K562 (cell line): ENCODE results near the gene METAP1. TPM values are rescaled to one million over a fixed set of nuclear protein-coding genes. Genes with fewer than 3 reads are reported as not detected.

Experiments
- CBX1 ChIP-seq: sonication (generic); IDR thresholded peaks from 2 replicates; pipeline ENCODE4 v1.6.1; 2016; ENCODE audit warnings: antibody characterized with exemption, low read depth, mild to moderate bottlenecking
- ESRRA ChIP-seq: fragments of 450-650 bp; IDR thresholded peaks from 2 replicates; pipeline ENCODE4 v1.6.1; 2014; ENCODE audit warnings: low read depth, mild to moderate bottlenecking, moderate library complexity, borderline replicate concordance
- ILF3 ChIP-seq: fragments of 450-650 bp; IDR thresholded peaks from 2 replicates; pipeline ENCODE4 v1.6.1; 2018; ENCODE audit warnings: antibody characterized with exemption, mild to moderate bottlenecking, moderate library complexity, borderline replicate concordance
- KLF10 ChIP-seq: fragments of 250-450 bp; sonication (Bioruptor Pico); IDR thresholded peaks from 2 replicates; pipeline ENCODE4 v1.6.1; 2021; ENCODE audit warnings: matching md5 sums
- KLF16 ChIP-seq: IDR thresholded peaks from 2 replicates; pipeline ENCODE4 v1.6.1; 2016; ENCODE audit warnings: antibody characterized with exemption
- LCOR ChIP-seq: sonication (generic); formaldehyde crosslinking; IDR thresholded peaks from 2 replicates; pipeline ENCODE4 v1.8.0; 2022; ENCODE audit warnings: mild to moderate bottlenecking, missing genetic modification reagents
- MECOM ChIP-seq: fragments of 250-450 bp; sonication (Bioruptor Pico); IDR thresholded peaks from 2 replicates; pipeline ENCODE4 v1.8.0; 2022; ENCODE audit warnings: inconsistent platforms
- MYNN ChIP-seq, 2 experiments: sonication (generic); formaldehyde crosslinking in 1 of 2; IDR thresholded peaks; 2 replicates each; pipeline versions ENCODE4 v1.5.0 to v1.6.1; 2016 to 2020; ENCODE audit warnings: antibody characterized with exemption in 1 of 2, missing genetic modification reagents in 1 of 2
- NELFE ChIP-seq: IDR thresholded peaks from 2 replicates; pipeline ENCODE4 v1.6.1; 2011; ENCODE audit warnings: mild to moderate bottlenecking; ENCODE audit not compliant: insufficient read depth, insufficient read length
- NR1H2 ChIP-seq: sonication (generic); formaldehyde crosslinking; IDR thresholded peaks from 2 replicates; pipeline ENCODE4 v1.4.0; 2020; ENCODE audit warnings: mild to moderate bottlenecking, missing genetic modification reagents
- PML ChIP-seq: IDR thresholded peaks from 2 replicates; pipeline ENCODE4 v1.6.1; 2012; ENCODE audit warnings: low read length, inconsistent platforms
- RBBP5 ChIP-seq: fragments of 200-600 bp; sonication (generic); IDR thresholded peaks from 2 replicates; pipeline ENCODE4 v1.6.1; 2012; ENCODE audit warnings: borderline replicate concordance, mild to moderate bottlenecking, low read length, control low read depth, inconsistent platforms; ENCODE audit not compliant: insufficient read depth, poor library complexity, severe bottlenecking
- RBM22 ChIP-seq: fragments of 200-400 bp; formaldehyde crosslinking; IDR thresholded peaks from 2 replicates; pipeline ENCODE4 v1.6.1; 2018; ENCODE audit warnings: low read length, low read depth; ENCODE audit not compliant: poor library complexity, severe bottlenecking
- SMAD3 ChIP-seq: fragments of 450-650 bp; formaldehyde crosslinking; conservative IDR thresholded peaks from 2 replicates; pipeline ENCODE4 v1.4.0; 2020; ENCODE audit warnings: mild to moderate bottlenecking
- TAF1 ChIP-seq: IDR thresholded peaks from 2 replicates; pipeline ENCODE4 v1.6.1; 2011; ENCODE audit warnings: mild to moderate bottlenecking, low read length, moderate library complexity; ENCODE audit not compliant: insufficient read depth, control insufficient read depth, severe bottlenecking; ENCODE audit errors: extremely low read depth
- TGIF2 ChIP-seq: sonication (generic); formaldehyde crosslinking; IDR thresholded peaks from 2 replicates; pipeline ENCODE4 v1.8.1; 2022; ENCODE audit warnings: mild to moderate bottlenecking, missing genetic modification reagents, moderate library complexity
- ZNF133 ChIP-seq: fragments of 250-450 bp; sonication (Bioruptor Pico); IDR thresholded peaks from 2 replicates; pipeline ENCODE4 v1.4.0; 2020; ENCODE audit warnings: mild to moderate bottlenecking
- ZNF23 ChIP-seq: fragments of 250-450 bp; sonication (Bioruptor Pico); IDR thresholded peaks from 2 replicates; pipeline ENCODE4 v1.4.0; 2020; ENCODE audit warnings: mild to moderate bottlenecking
- ZNF384 ChIP-seq: IDR thresholded peaks from 2 replicates; pipeline ENCODE4 v1.6.1; 2012; ENCODE audit warnings: low read depth, low read length, improper control_type of control experiment
- ZNF583 ChIP-seq: fragments of 250-450 bp; sonication (Bioruptor Pico); IDR thresholded peaks from 2 replicates; pipeline ENCODE4 v1.4.0; 2020
- ZNF707 ChIP-seq: fragments of 250-450 bp; sonication (Bioruptor Pico); conservative IDR thresholded peaks from 2 replicates; pipeline ENCODE4 v1.8.0; 2022; ENCODE audit warnings: inconsistent platforms, mild to moderate bottlenecking, moderate library complexity
- polyA plus RNA-seq, 8 experiments: library from polyadenylated mRNA; depleted of rRNA in 4 of 8; stranded (reverse) in 5 of 8; unstranded in 3 of 8; fragments of >200 nt; fragmentation: Nextera tagmentation in 2 of 8; fragmentation: Illumina TruSeq in 1 of 8; extraction: Ambion mirVana in 2 of 8; extraction: Trizol in 1 of 8; gene quantifications; 2 replicates each; pipeline versions ENCODE4 v1.2.1 to v1.2.3, GENCODE V29; 2011 to 2014; ENCODE audit warnings: inconsistent platforms in 1 of 8, missing spikeins in 1 of 8
- total RNA-seq, 7 experiments: library from RNA; depleted of rRNA in 6 of 7; stranded (reverse); fragments of >200 nt in 6 of 7; fragmentation: Illumina TruSeq in 2 of 7; extraction: Trizol in 2 of 7; gene quantifications; 2 replicates each; pipeline versions ENCODE4 v1.2.1 to v1.2.3, GENCODE V29; 2011 to 2021; ENCODE audit warnings: low replicate concordance in 1 of 7
- TF ChIP-seq, protein P1 (sequence below): fragments of 450-650 bp; IDR thresholded peaks from 2 replicates; pipeline ENCODE4 v1.6.1; 2014; ENCODE audit warnings: low read depth, mild to moderate bottlenecking, moderate library complexity, borderline replicate concordance
- TF ChIP-seq, protein P2 (sequence below), 2 experiments: fragments of 450-650 bp; IDR thresholded peaks; 2 replicates each; pipeline ENCODE4 v1.6.1; 2016

METAP1 gene
- total and polyA plus RNA-seq, 9 of the 15 experiments (the other 6 are each of a cell fraction or from before 2014, with no cell fraction given) = 31.4 to 77.6 (median 59.5) TPM

DNA sequence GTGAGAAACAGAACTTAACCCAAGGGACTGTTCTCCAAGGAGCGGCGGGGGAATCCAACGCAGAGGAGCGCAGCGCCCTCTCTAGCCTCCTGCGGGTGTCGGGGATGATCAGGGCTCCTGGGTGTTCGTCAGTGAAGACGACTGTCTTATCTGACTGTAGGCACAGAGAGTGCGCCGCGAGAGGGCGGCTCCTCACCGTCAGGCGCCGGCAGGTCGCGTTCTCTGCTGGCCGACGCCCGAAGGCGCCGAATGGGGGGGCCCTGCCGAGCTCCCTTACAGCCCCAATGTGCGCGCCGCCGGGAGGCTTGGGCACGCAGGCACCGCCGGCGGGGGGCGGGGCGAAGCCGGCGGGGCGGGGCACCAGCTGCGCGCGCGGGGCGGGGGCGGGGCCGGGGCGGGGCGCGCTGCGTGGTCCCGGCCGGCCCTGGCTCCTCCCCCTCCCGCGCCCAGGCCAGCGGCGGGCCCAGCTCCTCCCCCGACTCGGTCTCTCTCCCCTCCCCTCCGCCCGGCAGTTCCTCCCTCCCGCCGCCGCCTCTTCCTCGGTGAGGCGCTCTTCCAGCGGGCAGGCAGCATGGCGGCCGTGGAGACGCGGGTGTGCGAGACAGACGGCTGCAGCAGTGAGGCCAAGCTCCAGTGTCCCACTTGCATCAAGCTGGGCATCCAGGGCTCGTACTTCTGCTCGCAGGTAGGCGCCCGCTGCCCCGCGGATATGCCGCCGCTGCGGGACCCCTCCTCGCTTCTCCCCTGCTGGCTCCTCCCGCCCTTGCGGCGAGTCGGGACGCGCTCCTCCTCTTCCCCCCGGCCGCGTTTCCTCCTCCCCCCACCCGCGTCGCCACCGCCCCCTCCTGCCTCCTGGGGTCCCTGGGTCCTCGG, at the start of gene METAP1 (continued):
- no peak for TF ChIP-seq MYNN (IDR thresholded peaks at IDR 0.05)
- TF ChIP-seq MYNN (CRISPR knock-in tag; IDR thresholded peaks at IDR 0.05) = no peak
- TF ChIP-seq ZNF23 (CRISPR knock-in tag) = no peak
- TF ChIP-seq ZNF707 (CRISPR knock-in tag) = no peak
- TF ChIP-seq NELFE = no peak
- TF ChIP-seq KLF16 = no peak
- TF ChIP-seq, protein P1, sequence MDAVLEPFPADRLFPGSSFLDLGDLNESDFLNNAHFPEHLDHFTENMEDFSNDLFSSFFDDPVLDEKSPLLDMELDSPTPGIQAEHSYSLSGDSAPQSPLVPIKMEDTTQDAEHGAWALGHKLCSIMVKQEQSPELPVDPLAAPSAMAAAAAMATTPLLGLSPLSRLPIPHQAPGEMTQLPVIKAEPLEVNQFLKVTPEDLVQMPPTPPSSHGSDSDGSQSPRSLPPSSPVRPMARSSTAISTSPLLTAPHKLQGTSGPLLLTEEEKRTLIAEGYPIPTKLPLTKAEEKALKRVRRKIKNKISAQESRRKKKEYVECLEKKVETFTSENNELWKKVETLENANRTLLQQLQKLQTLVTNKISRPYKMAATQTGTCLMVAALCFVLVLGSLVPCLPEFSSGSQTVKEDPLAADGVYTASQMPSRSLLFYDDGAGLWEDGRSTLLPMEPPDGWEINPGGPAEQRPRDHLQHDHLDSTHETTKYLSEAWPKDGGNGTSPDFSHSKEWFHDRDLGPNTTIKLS = no peak; the same call in 1 of the 2 replicates
- TF ChIP-seq ILF3 = peak; percentile 42; the same call in 1 of the 2 replicates
- no peak for TF ChIP-seq NR1H2
- no peak for TF ChIP-seq RBM22
- no peak for TF ChIP-seq TGIF2 (CRISPR knock-in tag)
- peak; percentile 88 for TF ChIP-seq TAF1
- peak; percentile 88 for TF ChIP-seq RBBP5
- TF ChIP-seq CBX1 = peak; percentile 76; the same call in 1 of the 2 replicates
- TF ChIP-seq ESRRA = peak; percentile 7; the same call in 1 of the 2 replicates
- TF ChIP-seq SMAD3 (CRISPR knock-in tag) = peak; percentile 69; the same call in 1 of the 2 replicates
- peak; percentile 62; the same call in 1 of the 2 replicates for TF ChIP-seq MECOM
- TF ChIP-seq, protein P2, sequence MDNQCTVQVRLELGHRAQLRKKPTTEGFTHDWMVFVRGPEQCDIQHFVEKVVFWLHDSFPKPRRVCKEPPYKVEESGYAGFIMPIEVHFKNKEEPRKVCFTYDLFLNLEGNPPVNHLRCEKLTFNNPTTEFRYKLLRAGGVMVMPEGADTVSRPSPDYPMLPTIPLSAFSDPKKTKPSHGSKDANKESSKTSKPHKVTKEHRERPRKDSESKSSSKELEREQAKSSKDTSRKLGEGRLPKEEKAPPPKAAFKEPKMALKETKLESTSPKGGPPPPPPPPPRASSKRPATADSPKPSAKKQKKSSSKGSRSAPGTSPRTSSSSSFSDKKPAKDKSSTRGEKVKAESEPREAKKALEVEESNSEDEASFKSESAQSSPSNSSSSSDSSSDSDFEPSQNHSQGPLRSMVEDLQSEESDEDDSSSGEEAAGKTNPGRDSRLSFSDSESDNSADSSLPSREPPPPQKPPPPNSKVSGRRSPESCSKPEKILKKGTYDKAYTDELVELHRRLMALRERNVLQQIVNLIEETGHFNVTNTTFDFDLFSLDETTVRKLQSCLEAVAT (IDR thresholded peaks at IDR 0.05) = 0 out of 4 replicates have a peak, but pooled peaks have one; percentile 27 to 60
- TF ChIP-seq ZNF133 (CRISPR knock-in tag) = no peak
- 0 out of 2 replicates have a peak, but pooled peaks have one; percentile 54 for TF ChIP-seq ZNF384
- TF ChIP-seq PML = peak; percentile 12; the same call in 1 of the 2 replicates
- no peak for TF ChIP-seq KLF10 (CRISPR knock-in tag)
- TF ChIP-seq LCOR (CRISPR knock-in tag) = peak; percentile 79
- no peak for TF ChIP-seq ZNF583 (CRISPR knock-in tag)
